Adrenal gland (tissue), 5 donors: ENCODE results near the gene NOXA1.

ENCODE experiments used
- CTCF ChIP-seq, 6 experiments: fragments of 450-650 bp in 4 of 6; fragments of 200-600 bp in 2 of 6; sonication (generic) in 1 of 6; IDR thresholded peaks; 1 replicate in 5 of 6; 2 replicates in 1 of 6; pipeline versions ENCODE4 v1.5.1 to v1.8.0; 2016 to 2021; ENCODE audit warnings: antibody characterized with exemption in 6 of 6, mild to moderate bottlenecking in 2 of 6, moderate library complexity in 1 of 6
- POLR2A ChIP-seq, 2 donors: fragments of 450-650 bp; IDR thresholded peaks; one replicate each; pipeline ENCODE4 v1.6.1; 2017; ENCODE audit warnings: antibody characterized with exemption in 2 of 2, mild to moderate bottlenecking in 2 of 2, moderate library complexity in 1 of 2
- donor health status: DM: no; HTN: no; CAD: no.

GRCh38 chr9:137458194-137459151, 35.3 kb downstream of the NOXA1 start:
- peak in 1 of 6 experiments; percentile 11 for TF ChIP-seq CTCF (IDR thresholded peaks at IDR 0.05)
- no peak for TF ChIP-seq POLR2A (IDR thresholded peaks at IDR 0.05)
